GM21737 (cell line): ENCODE data around the gene CCDC88B.
"Not testable (repeated sequence)": the region's sequence is repeated elsewhere in the genome, so short reads cannot be mapped to it uniquely, and the experiment has no call there.

Experiments used
- ATAC-seq: cut with Tn5 transposase; IDR thresholded peaks from one replicate; pipeline ENCODE4 v1.9.1; 2021; ENCODE audit warnings: mild to moderate bottlenecking, moderate library complexity; ENCODE audit not compliant: unreplicated experiment

CCDC88B gene

DNA sequence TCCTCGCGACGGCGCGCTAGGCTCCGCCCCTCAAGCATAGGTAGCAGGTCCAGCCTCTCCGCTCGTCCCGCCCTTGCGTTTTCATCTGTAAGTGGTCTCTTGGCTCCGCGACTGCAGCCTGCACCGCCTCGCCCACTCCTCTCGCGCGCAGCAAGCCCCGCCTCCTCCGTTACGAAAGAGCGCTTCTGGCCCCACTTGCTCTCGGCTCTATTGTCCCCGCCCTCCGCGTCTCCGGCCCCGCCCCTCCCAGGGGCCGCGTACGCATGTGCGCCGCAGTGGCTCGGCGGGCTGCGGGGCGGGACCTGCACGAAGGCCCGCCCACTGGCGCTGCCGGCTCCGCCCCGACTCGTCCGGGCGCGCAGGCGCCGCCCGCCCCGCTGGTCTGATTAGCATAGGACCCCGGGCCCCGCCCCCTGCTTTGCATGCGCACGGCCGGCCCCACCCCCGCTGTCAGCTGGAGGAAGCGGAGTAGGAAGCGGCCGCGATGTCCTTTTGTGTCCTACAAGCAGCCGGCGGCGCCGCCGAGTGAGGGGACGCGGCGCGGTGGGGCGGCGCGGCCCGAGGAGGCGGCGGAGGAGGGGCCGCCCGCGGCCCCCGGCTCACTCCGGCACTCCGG, 34.8 kb upstream of the CCDC88B start, which contains the start of gene ESRRA:
Gene ESRRA (plus strand): TSS at position 450 of the 616 bp plus-strand sequence. CDS start 1,656 bp downstream, outside the sequence.
- ATAC-seq, result peak; percentile 64

GRCh38 chr11:64305691-64306562, 34.1 kb upstream of the CCDC88B start:
- ATAC-seq, result peak; percentile 21

GRCh38 chr11:64306563-64306875, 33.5 kb upstream of the CCDC88B start:
- ATAC-seq, result no peak

GRCh38 chr11:64306876-64307622, 33.0 kb upstream of the CCDC88B start:
- no peak for ATAC-seq

GRCh38 chr11:64307795-64308194, 32.2 kb upstream of the CCDC88B start:
- not testable (repeated sequence) for ATAC-seq

- no peak for ATAC-seq
Measured at GRCh38 chr11:64312947-64313346, 27.1 kb upstream of the CCDC88B start.

GRCh38 chr11:64313491-64314145, 26.4 kb upstream of the CCDC88B start:
- ATAC-seq, result no peak

- no peak for ATAC-seq
Measured at GRCh38 chr11:64314146-64314804, 25.7 kb upstream of the CCDC88B start.

GRCh38 chr11:64314805-64315561, 25.0 kb upstream of the CCDC88B start:
- ATAC-seq, result no peak

DNA sequence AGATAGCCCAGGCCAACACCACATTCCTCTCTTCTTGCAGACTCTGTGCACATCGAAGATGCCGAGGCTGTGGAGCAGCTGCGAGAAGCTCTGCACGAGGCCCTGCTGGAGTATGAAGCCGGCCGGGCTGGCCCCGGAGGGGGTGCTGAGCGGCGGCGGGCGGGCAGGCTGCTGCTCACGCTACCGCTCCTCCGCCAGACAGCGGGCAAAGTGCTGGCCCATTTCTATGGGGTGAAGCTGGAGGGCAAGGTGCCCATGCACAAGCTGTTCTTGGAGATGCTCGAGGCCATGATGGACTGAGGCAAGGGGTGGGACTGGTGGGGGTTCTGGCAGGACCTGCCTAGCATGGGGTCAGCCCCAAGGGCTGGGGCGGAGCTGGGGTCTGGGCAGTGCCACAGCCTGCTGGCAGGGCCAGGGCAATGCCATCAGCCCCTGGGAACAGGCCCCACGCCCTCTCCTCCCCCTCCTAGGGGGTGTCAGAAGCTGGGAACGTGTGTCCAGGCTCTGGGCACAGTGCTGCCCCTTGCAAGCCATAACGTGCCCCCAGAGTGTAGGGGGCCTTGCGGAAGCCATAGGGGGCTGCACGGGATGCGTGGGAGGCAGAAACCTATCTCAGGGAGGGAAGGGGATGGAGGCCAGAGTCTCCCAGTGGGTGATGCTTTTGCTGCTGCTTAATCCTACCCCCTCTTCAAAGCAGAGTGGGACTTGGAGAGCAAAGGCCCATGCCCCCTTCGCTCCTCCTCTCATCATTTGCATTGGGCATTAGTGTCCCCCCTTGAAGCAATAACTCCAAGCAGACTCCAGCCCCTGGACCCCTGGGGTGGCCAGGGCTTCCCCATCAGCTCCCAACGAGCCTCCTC, 24.1 kb upstream of the CCDC88B start:
- not testable (repeated sequence) for ATAC-seq

DNA sequence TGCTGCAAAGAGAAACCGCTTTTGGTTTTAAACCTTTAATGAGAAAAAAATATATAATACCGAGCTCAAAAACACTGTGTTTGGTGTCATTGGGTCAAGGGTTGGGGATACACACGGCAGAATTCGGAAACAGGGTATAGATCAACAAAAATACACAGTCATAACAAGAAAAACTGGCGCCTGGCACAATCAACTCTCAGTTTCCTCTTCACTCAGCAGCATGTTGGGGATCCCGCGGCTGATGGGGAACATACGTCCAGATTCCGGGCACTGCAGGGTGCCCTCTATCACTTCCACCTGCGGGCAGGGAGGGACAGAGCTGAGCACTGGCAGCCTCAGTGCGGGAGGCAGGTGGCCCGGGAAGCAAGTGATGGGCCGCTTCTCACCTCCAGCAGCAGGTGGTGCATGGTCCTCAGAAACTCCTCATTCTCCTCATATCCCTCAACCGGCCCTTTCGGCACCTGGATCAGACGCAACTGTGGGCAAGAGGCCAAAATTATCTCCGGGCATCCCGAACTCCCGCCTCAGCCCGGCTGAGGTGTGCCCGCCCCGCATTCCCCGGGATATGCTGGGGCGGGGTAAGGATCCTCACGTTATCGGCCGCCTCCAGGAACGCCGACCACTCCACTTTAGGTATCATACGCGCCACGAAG, 23.2 kb upstream of the CCDC88B start:
- ATAC-seq, result no peak

GRCh38 chr11:64317325-64317960, 22.6 kb upstream of the CCDC88B start, which contains the start of gene TRMT112:
TSS of gene TRMT112 (minus strand) at chr11:64317559. CDS start at chr11:64317526, 33 bp downstream.
- ATAC-seq, result peak; percentile 46

DNA sequence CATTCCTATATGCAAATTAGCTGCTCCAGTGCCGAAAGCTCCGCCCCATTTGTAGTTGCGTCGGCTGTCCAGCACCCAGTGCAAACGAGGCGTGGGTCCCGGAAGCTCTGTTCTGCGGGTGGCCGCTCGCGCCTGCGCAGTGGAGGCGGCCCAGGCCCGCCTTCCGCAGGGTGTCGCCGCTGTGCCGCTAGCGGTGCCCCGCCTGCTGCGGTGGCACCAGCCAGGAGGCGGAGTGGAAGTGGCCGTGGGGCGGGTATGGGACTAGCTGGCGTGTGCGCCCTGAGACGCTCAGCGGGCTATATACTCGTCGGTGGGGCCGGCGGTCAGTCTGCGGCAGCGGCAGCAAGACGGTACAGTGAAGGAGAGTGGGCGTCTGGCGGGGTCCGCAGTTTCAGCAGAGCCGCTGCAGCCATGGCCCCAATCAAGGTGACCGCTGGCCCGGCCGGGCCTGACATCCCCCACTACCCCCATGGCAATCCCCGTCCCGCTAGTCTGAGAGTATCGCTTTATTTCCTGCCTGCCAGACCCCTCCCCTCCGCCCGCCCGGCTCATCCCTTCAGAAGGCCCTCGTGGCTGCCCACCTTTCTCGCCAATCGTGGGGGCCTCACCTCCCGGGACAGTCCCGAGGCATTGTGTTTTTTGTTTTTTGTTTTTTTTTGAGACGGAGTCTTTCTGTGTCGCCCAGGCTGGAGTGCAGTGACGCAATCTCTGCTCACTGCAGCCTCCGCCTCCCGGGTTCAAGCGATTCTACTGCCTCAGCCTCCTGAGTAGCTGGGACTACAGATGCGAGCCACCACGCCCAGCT, 21.8 kb upstream of the CCDC88B start, which contains the start of gene PRDX5:
Gene PRDX5 (plus strand): TSS at position 161 of the 805 bp plus-strand sequence. CDS start 95 bp downstream, at position 256.
- peak; percentile 63 for ATAC-seq

DNA sequence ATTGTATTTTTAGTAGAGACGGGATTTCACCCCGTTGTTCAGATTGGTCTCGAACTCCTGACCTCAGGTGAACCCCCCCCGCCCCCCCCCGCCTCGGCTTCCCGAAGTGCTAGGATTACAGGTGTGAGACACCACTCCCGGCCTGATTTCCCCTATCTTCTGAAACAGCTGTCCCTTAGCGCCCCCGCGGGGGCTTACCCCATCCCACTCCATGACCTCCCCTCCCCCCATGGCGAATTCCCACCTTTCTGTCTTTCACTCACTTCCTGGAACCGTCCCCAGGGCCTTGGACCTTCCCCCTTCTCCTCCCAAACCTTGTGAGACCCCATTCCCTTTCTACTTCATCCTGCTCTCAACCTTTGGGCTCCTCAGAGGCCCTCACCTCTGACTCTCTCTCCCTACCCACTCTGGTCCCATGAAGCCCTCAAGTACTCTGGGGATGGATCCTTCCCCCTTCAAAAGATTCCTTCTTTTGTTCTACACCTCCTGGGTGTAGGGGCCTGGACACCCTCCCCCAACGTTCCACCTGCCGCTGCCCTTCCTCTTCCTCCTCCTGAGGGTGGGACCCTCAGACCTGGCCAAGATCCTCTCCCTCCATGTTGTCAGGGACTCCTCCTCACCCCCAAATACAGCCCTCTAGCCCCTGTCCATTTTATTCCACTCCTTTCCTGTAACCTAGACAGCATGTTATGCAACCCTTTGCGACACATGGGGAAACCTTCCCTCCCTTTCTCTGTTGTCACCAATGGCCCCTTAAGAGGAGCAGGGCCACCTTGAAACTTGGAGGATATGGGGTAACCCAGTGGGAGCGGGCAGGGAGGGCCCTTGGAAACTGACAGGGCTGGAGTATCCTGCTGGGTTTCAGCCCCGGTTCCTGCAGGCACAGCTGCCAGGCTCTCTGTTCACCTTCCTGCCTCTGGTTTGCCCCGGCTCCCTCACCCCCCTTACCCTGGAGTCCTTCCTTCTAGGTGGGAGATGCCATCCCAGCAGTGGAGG, 20.9 kb upstream of the CCDC88B start:
- ATAC-seq, result no peak

DNA sequence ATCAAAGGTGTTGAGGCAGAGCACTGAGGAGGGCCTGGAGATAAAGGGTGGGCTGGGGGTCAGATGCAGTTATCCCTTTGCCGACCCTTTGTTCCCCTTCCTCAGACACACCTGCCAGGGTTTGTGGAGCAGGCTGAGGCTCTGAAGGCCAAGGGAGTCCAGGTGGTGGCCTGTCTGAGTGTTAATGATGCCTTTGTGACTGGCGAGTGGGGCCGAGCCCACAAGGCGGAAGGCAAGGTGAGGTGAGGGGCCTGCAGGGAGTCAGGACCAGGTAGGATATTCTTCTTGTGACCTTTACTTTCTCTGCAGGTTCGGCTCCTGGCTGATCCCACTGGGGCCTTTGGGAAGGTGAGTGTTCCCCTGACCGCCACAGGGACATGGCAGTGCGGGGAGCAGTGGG, 19.4 kb upstream of the CCDC88B start:
- ATAC-seq, result no peak

DNA sequence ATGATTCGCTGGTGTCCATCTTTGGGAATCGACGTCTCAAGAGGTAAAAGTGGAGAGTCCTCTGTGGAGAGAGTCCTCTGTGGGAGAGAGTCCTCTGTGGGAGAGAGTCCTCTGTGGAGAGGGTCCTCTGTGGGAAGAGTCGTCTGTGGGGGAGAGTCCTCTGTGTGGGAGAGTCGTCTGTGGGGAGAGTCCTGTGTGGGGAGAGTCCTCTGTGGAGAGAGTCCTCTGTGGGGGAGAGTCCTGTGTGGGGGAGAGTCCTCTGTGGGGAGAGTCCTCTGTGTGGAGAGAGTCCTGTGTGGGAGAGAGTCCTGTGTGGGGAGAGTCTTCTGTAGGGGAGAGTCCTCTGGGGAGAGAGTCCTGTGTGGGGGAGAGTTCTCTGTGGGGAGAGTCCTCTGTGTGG, 19.0 kb upstream of the CCDC88B start:
- no peak for ATAC-seq
